HG02973 (cell line): Measurements from ENCODE around the gene ARSG.

ENCODE experiments used
- ATAC-seq: cut with Tn5 transposase; IDR thresholded peaks from one replicate; pipeline ENCODE4 v1.9.1; 2021; ENCODE audit warnings: moderate library complexity; ENCODE audit not compliant: unreplicated experiment

ARSG gene

GRCh38 chr17:68462381-68463210 is 171.3 kb downstream of the ARSG start:
- ATAC-seq, result peak; percentile 33

DNA sequence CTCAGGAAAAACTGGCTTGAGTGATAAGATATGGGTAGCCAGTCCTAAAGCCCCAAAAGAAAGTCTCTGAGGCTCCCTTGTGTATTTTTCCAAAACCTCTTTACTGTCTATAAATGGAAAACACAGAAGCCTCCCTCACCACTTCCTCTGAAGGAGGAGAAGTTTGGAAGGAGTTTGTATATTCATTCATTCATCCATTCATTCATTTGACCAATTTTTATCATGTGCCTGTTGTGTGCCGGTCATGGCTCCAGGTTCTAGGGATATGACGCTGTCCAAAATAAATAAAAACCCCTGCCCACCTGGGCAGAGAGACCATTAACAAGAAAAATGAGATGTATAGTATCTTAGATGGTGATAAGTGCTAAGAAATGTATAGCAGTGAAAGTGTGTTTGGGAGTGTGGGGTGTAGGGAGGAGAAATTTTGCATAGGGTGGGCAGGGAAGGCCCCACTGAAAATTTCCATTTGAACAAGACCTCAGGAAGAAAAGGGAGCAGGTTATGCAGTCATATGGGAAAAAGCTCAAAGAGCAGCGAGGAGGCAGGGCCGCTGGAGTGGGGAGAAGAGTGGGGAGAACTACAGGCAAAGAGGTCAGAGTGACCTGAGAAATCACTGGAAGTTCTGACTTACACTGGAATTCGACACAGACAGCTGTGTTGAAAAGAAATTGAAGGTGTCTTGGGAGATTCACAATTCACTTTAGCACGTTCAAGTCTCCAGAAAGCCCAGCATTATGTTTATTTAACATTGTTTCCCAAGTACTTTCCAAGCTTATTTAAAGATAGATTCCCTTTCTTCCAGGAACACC is 172.1 kb downstream of the ARSG start:
- no peak for ATAC-seq

GRCh38 chr17:68468334-68468733 is 177.0 kb downstream of the ARSG start:
- no peak for ATAC-seq

GRCh38 chr17:68468788-68469187 is 177.5 kb downstream of the ARSG start:
- no peak for ATAC-seq
